GM12892 (cell line): Measurements from ENCODE around the gene FST.

Source experiments
- POLR2A ChIP-seq: IDR thresholded peaks from 2 replicates; pipeline ENCODE4 v1.6.1; 2011; ENCODE audit warnings: low read depth, low read length, control low read depth
- POLR2AphosphoS5 ChIP-seq: IDR thresholded peaks from 2 replicates; pipeline ENCODE4 v1.6.1; 2011; ENCODE audit warnings: low read depth, low read length, control low read depth
- TAF1 ChIP-seq: IDR thresholded peaks from 2 replicates; pipeline ENCODE4 v1.6.1; 2011; ENCODE audit warnings: low read depth, mild to moderate bottlenecking, control low read depth, low read length, borderline replicate concordance

GRCh38 chr5:53481159-53481886 is 894 bp downstream of the FST start:
- no peak for TF ChIP-seq POLR2AphosphoS5
- TF ChIP-seq POLR2A = no peak
- TF ChIP-seq TAF1 = no peak
